Osteoblast (primary cell): Measurements from ENCODE around the gene ATXN7L1. TPM values are rescaled to one million over a fixed set of nuclear protein-coding genes. Genes with fewer than 3 reads are reported as not detected.

Experiments used
- DNase-seq: peaks from one replicate; pipeline ENCODE4 v3.0.0; 2011; ENCODE audit warnings: low spot score, mixed read lengths; ENCODE audit not compliant: insufficient read length; ENCODE audit errors: missing footprints
- H2AFZ ChIP-seq: 2 replicates; pipeline ENCODE4 v1.6.0; 2011; ENCODE audit warnings: mild to moderate bottlenecking, low read length
- H3K27ac ChIP-seq: 2 replicates; pipeline ENCODE4 v1.5.1; 2011; ENCODE audit warnings: mild to moderate bottlenecking, low read depth, low read length, moderate library complexity
- H3K27me3 ChIP-seq: 2 replicates; pipeline ENCODE4 v1.6.0; 2012; ENCODE audit warnings: mild to moderate bottlenecking, control low read depth, inconsistent platforms, low read length, moderate library complexity; ENCODE audit not compliant: insufficient read depth
- H3K36me3 ChIP-seq: 2 replicates; pipeline ENCODE4 v1.5.1; 2011; ENCODE audit warnings: mild to moderate bottlenecking, low read length, control low read depth, moderate library complexity; ENCODE audit not compliant: insufficient read depth
- H3K4me1 ChIP-seq: 2 replicates; pipeline ENCODE4 v1.5.1; 2011; ENCODE audit warnings: mild to moderate bottlenecking, low read length, control low read depth, moderate library complexity; ENCODE audit not compliant: insufficient read depth
- H3K4me2 ChIP-seq: 2 replicates; pipeline ENCODE4 v1.6.0; 2011; ENCODE audit warnings: mild to moderate bottlenecking, low read length; ENCODE audit not compliant: insufficient read depth
- H3K4me3 ChIP-seq: fragments of 200-600 bp; sonication (generic); 3 replicates; pipeline ENCODE4 v1.5.1; 2012; ENCODE audit warnings: mild to moderate bottlenecking, low read length, inconsistent platforms; ENCODE audit not compliant: insufficient read depth
- H3K79me2 ChIP-seq: 2 replicates; pipeline ENCODE4 v1.6.0; 2012; ENCODE audit warnings: mild to moderate bottlenecking, low read length, control low read depth, inconsistent platforms; ENCODE audit not compliant: insufficient read depth
- H3K9me3 ChIP-seq: 2 replicates; pipeline ENCODE4 v1.5.1; 2011; ENCODE audit warnings: low read depth, low read length, control low read depth
- H4K20me1 ChIP-seq: 2 replicates; pipeline ENCODE4 v1.6.0; 2012; ENCODE audit warnings: mild to moderate bottlenecking, low read length, control low read depth; ENCODE audit not compliant: insufficient read depth
- CTCF ChIP-seq: IDR thresholded peaks from 2 replicates; pipeline ENCODE4 v1.5.1; 2011; ENCODE audit warnings: mild to moderate bottlenecking, low read depth, low read length, moderate library complexity; ENCODE audit errors: extremely low read depth
- total RNA-seq: library from RNA; depleted of rRNA; stranded (reverse); fragments of >200 nt; gene quantifications from 2 replicates; pipeline ENCODE4 v1.2.3, GENCODE V29; 2012

Gene ATXN7L1
- total RNA-seq, 1 donor: 9.0 TPM

- no peaks in the 10 kb centered on the region for H3K79me2 ChIP-seq
- no peaks in the 10 kb centered on the region for H3K36me3 ChIP-seq
- peaks cover 11% of the 10 kb centered on the region for H4K20me1 ChIP-seq
- H2AFZ ChIP-seq: no peak overlapping the region
- H3K27me3 ChIP-seq: no peaks in the 10 kb centered on the region
- H3K4me3 ChIP-seq: no peak overlapping the region
- H3K27ac ChIP-seq: no peak overlapping the region
- H3K4me2 ChIP-seq: no peak overlapping the region
- H3K4me1 ChIP-seq: peaks cover 6% of the 10 kb centered on the region
- H3K9me3 ChIP-seq: no peaks in the 10 kb centered on the region
- DNase-seq: no peak
- TF ChIP-seq CTCF: no peak
Observed at GRCh38 chr7:105708763-105709080, 167.7 kb downstream of the ATXN7L1 start.

GRCh38 chr7:105707967-105708762 is 168.2 kb downstream of the ATXN7L1 start:
- DNase-seq: no peak
- Histone ChIP-seq H4K20me1 (peaks cover 8% of the 10 kb centered on the region), H3K27me3 (no peaks in the 10 kb centered on the region), H3K4me2 (no peak overlapping the region), H3K36me3 (no peaks in the 10 kb centered on the region), H3K27ac (no peak overlapping the region), H3K4me3 (no peak overlapping the region), H3K79me2 (no peaks in the 10 kb centered on the region), H2AFZ (no peak overlapping the region), H3K4me1 (no peaks in the 10 kb centered on the region), H3K9me3 (no peaks in the 10 kb centered on the region)
- no peak for TF ChIP-seq CTCF

- Histone ChIP-seq H3K27ac (no peak overlapping the region), H3K9me3 (no peaks in the 10 kb centered on the region), H3K4me2 (no peak overlapping the region), H3K4me1 (no peaks in the 10 kb centered on the region), H3K36me3 (no peaks in the 10 kb centered on the region), H4K20me1 (peaks cover 7% of the 10 kb centered on the region), H3K27me3 (no peaks in the 10 kb centered on the region), H3K79me2 (no peaks in the 10 kb centered on the region), H2AFZ (no peak overlapping the region), H3K4me3 (no peak overlapping the region)
- no peak for TF ChIP-seq CTCF
- no peak for DNase-seq
Observed at GRCh38 chr7:105707381-105707780, 169.0 kb downstream of the ATXN7L1 start.

- no peaks in the 10 kb centered on the region for H3K4me1 ChIP-seq
- no peak overlapping the region for H3K27ac ChIP-seq
- TF ChIP-seq CTCF: no peak
- no peaks in the 10 kb centered on the region for H3K36me3 ChIP-seq
- no peak overlapping the region for H3K4me2 ChIP-seq
- no peaks in the 10 kb centered on the region for H3K9me3 ChIP-seq
- H4K20me1 ChIP-seq: peaks cover 7% of the 10 kb centered on the region
- H2AFZ ChIP-seq: no peak overlapping the region
- H3K4me3 ChIP-seq: no peak overlapping the region
- H3K27me3 ChIP-seq: no peaks in the 10 kb centered on the region
- no peak for DNase-seq
- H3K79me2 ChIP-seq: no peaks in the 10 kb centered on the region
Observed at GRCh38 chr7:105705427-105705826, 171.0 kb downstream of the ATXN7L1 start.
